ENCODE results near the gene FBXO40.

DNA sequence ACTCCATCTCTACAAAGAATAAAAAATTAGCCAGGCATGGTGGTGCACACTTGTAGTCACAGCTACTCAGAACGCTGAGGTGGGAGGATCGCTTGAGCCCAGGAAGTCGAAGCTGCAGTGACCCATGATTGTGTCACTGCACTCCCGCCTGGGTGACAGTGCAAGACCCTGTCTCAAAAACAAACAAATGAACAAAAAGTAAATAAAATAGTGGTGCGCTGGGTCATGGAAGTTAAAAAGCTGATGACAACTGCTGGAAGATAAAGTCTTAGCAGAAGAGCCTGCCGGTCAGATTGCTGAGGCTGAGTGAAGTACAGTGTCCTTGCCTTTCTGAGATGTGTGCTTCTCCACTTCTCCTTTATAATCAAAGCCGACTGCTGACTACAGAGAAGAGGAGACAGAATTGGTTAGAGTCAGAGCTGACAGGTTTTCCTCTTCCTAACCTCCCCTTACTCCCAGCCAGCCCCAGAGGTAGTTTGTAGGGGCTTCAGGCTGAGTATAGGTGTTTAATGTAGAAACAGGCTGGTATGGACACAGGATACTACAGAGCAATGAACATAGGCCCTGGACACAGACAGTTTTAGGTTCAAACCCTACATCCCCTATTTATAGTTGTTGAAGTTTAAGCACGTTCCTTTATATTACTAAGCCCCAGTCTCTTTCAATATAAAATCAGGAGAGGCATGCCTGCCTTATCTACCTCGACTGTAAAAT lies 49.6 kb downstream of the FBXO40 start:
- no peak for TF ChIP-seq TAF1 (IDR thresholded peaks at IDR 0.05; ENCODE audit: borderline replicate concordance, insufficient read depth, low read length)
- TF ChIP-seq, protein P1, sequence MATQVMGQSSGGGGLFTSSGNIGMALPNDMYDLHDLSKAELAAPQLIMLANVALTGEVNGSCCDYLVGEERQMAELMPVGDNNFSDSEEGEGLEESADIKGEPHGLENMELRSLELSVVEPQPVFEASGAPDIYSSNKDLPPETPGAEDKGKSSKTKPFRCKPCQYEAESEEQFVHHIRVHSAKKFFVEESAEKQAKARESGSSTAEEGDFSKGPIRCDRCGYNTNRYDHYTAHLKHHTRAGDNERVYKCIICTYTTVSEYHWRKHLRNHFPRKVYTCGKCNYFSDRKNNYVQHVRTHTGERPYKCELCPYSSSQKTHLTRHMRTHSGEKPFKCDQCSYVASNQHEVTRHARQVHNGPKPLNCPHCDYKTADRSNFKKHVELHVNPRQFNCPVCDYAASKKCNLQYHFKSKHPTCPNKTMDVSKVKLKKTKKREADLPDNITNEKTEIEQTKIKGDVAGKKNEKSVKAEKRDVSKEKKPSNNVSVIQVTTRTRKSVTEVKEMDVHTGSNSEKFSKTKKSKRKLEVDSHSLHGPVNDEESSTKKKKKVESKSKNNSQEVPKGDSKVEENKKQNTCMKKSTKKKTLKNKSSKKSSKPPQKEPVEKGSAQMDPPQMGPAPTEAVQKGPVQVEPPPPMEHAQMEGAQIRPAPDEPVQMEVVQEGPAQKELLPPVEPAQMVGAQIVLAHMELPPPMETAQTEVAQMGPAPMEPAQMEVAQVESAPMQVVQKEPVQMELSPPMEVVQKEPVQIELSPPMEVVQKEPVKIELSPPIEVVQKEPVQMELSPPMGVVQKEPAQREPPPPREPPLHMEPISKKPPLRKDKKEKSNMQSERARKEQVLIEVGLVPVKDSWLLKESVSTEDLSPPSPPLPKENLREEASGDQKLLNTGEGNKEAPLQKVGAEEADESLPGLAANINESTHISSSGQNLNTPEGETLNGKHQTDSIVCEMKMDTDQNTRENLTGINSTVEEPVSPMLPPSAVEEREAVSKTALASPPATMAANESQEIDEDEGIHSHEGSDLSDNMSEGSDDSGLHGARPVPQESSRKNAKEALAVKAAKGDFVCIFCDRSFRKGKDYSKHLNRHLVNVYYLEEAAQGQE (IDR thresholded peaks at IDR 0.05; ENCODE audit: insufficient read depth in 1 of 2, low read depth in 2 of 2, low read length in 2 of 2), result no peak
- TF ChIP-seq POLR2AphosphoS5 (IDR thresholded peaks at IDR 0.05; ENCODE audit: low read depth, low read length), result no peak
- TF ChIP-seq SIN3A (IDR thresholded peaks at IDR 0.05; ENCODE audit: borderline replicate concordance, insufficient read depth, low read length), result no peak
